Thoracic aorta (tissue), 2 donors: Measurements from ENCODE around the gene IGSF9B. TPM values are rescaled to one million over a fixed set of nuclear protein-coding genes. Genes with fewer than 3 reads are reported as not detected.

ENCODE experiments used
- ATAC-seq: fragments of 150-250 bp; one replicate; pipeline ENCODE4 v1.8.0; 2017; ENCODE audit warnings: low read depth; ENCODE audit not compliant: insufficient number of reproducible peaks, low FRiP score
- DNase-seq: peaks from one replicate; pipeline ENCODE4 v3.0.0-alpha.2; 2020; ENCODE audit warnings: low spot score
- H3K27ac ChIP-seq, 2 donors: fragments of 200-600 bp; sonication (generic); 1 replicate in 1 of 2; 2 replicates in 1 of 2; pipeline ENCODE4 v1.5.1; 2016; ENCODE audit warnings: mild to moderate bottlenecking in 2 of 2, moderate library complexity in 2 of 2
- H3K27me3 ChIP-seq: fragments of 200-600 bp; sonication (generic); replicated peaks from 2 replicates; pipeline ENCODE4 v1.6.0; 2016; ENCODE audit warnings: mild to moderate bottlenecking; ENCODE audit not compliant: insufficient read depth
- H3K36me3 ChIP-seq: fragments of 200-600 bp; sonication (generic); one replicate; pipeline ENCODE4 v1.5.1; 2016
- H3K4me1 ChIP-seq, 2 donors: fragments of 200-600 bp; sonication (generic); 1 replicate in 1 of 2; 2 replicates in 1 of 2; pipeline versions ENCODE4 v1.5.1 to v1.6.0; 2016; ENCODE audit warnings: low read depth in 2 of 2, mild to moderate bottlenecking in 1 of 2; ENCODE audit not compliant: control insufficient read depth in 1 of 2
- H3K4me3 ChIP-seq: fragments of 200-600 bp; sonication (generic); 2 replicates; pipeline ENCODE4 v1.5.1; 2016; ENCODE audit warnings: mild to moderate bottlenecking
- H3K9me3 ChIP-seq: fragments of 200-600 bp; sonication (generic); 2 replicates; pipeline ENCODE4 v1.5.1; 2016
- total RNA-seq, 2 donors: library from RNA; depleted of rRNA; stranded (reverse); fragments of >200 nt; gene quantifications; one replicate each; pipeline versions ENCODE4 v1.1.0 to v1.2.3, GENCODE V29; 2016
- TF ChIP-seq, protein P1 (sequence below): fragments of 200-600 bp; sonication (generic); IDR thresholded peaks from one replicate; pipeline ENCODE4 v1.5.1; 2019; ENCODE audit warnings: antibody characterized with exemption

Gene IGSF9B
- total RNA-seq, 2 donors from 2014 or later = 67.1 to 77.2 TPM

DNA sequence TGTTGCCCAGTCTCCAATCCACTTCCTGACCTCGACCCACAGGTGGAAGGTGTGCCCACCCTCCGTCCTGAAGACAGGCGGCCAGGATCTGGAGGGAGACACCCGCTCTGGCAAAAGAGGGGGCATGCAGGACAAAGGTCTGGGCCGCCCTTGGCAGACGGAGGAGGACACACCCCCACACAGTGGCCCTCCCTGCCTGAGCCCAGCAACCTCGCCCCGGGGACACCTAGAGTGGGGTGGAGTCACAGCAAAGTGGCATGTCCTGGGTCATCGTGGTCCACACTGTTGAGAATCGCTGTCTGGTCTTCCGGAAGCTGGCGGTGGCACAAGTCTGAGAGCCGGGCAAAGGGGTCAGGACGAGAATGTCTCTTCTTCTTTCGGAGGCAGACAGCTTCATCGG is 47.9 kb downstream of the IGSF9B start:
- Histone ChIP-seq H3K9me3 (no peaks in the 10 kb centered on the region), H3K4me3 (no peak overlapping the region), H3K27ac (no peak overlapping the region), H3K36me3 (peaks cover 79% of the 10 kb centered on the region), H3K4me1 (no peaks in the 10 kb centered on the region), H3K27me3 (no peaks in the 10 kb centered on the region)
- DNase-seq (no peak), ATAC-seq (no peak)
- TF ChIP-seq, protein P1, sequence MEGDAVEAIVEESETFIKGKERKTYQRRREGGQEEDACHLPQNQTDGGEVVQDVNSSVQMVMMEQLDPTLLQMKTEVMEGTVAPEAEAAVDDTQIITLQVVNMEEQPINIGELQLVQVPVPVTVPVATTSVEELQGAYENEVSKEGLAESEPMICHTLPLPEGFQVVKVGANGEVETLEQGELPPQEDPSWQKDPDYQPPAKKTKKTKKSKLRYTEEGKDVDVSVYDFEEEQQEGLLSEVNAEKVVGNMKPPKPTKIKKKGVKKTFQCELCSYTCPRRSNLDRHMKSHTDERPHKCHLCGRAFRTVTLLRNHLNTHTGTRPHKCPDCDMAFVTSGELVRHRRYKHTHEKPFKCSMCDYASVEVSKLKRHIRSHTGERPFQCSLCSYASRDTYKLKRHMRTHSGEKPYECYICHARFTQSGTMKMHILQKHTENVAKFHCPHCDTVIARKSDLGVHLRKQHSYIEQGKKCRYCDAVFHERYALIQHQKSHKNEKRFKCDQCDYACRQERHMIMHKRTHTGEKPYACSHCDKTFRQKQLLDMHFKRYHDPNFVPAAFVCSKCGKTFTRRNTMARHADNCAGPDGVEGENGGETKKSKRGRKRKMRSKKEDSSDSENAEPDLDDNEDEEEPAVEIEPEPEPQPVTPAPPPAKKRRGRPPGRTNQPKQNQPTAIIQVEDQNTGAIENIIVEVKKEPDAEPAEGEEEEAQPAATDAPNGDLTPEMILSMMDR = no peak

DNA sequence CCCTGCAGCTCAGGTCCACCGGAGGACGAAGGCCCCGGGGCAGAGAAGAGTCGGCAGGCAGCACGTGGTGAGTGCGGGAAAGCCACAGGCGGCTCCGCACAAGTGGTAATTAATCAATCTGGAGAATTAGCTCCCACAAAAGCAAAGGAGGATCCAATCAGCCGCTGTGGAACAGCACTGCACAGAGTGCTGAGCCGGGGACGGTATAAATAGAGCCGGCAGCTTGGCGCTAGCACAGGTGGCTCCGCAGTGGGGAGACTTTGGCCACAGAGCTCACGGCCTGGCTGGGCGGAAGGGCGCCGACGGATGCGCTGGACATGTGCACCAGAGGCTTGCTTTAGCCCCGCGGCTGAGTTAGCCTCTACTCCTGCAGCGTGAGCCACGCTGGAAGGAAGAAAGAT is 48.9 kb downstream of the IGSF9B start:
- Histone ChIP-seq H3K27me3 (no peaks in the 10 kb centered on the region), H3K27ac (no peak overlapping the region), H3K9me3 (no peaks in the 10 kb centered on the region), H3K4me1 (no peaks in the 10 kb centered on the region), H3K4me3 (no peak overlapping the region), H3K36me3 (peaks cover 69% of the 10 kb centered on the region)
- DNase-seq (no peak), ATAC-seq (no peak)
- TF ChIP-seq, protein P1 = no peak

DNA sequence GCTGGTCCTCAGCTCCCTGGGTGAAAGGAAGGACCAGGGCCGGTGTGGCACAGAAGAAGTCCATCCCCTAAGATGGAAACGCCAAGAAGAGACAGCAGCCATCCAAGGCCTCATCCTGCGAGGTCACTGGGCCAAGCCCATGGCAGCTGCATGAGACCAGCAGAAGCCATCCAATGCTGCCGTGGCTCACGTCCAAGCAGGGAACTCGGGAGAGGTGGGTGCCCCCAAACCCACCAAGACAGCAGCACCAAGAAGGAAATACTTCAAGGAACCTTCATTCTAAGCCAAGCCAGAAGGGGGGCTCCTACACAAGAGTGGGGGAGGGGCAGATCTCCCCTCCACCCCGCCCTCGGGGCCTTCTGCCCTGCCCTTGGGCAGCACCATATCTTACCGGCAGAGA is 49.6 kb downstream of the IGSF9B start:
- Histone ChIP-seq H3K36me3 (peaks cover 63% of the 10 kb centered on the region), H3K9me3 (no peaks in the 10 kb centered on the region), H3K4me3 (no peak overlapping the region), H3K27me3 (no peaks in the 10 kb centered on the region), H3K27ac (no peak overlapping the region), H3K4me1 (no peaks in the 10 kb centered on the region)
- DNase-seq (no peak), ATAC-seq (no peak)
- TF ChIP-seq, protein P1 = no peak

DNA sequence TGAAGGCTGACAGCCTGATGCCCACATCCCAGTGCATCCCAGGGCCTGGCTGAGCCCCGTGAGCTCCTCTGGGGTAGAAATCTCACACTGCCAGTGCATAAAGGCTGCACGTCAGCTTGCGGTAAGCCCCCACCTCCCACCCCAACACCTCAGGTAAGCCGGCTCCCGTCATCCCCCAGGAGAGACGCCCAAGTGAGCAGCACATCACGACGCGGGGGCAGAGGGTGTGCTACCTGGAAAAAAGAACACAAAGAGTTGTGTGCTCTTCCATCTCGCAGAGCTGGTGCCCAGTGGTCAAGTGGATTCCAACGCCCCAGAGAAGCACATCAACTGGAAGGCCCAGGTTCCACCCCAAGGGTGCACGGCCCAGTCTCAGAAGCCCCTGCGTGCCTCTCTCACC is 50.0 kb downstream of the IGSF9B start:
- no peak for ATAC-seq
- H3K36me3 ChIP-seq = peaks cover 58% of the 10 kb centered on the region
- no peak for DNase-seq

DNA sequence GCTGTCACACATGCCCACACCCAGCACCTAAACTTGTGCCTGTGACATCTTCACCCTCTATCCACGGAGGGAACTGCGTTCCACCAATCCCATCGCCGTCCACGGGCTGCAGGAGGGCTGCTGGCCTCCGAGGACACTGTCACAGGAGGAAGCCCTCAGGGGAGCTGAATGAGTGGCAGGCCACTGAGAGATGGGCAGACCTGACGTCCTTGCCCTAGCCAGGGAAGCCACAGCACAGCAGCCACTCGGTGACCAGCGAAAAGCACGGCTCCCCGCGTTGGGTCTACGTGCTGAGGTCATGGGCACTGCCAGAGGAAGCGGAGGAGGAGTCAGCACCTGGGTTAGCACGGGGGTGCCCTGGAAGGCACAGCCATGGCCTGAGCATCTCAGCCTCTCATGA is 50.5 kb downstream of the IGSF9B start:
- no peak for DNase-seq
- TF ChIP-seq, protein P1 = no peak

More for the DNA sequence above, 50.0 kb downstream of the IGSF9B start:
- TF ChIP-seq, protein P1 = no peak
- Histone ChIP-seq H3K4me3 (no peak overlapping the region), H3K9me3 (no peaks in the 10 kb centered on the region), H3K4me1 (no peaks in the 10 kb centered on the region), H3K27me3 (no peaks in the 10 kb centered on the region), H3K27ac (no peak overlapping the region)

More for the DNA sequence above, 50.5 kb downstream of the IGSF9B start:
- H3K27ac ChIP-seq = no peak overlapping the region
- H3K4me3 ChIP-seq = no peak overlapping the region
- H3K27me3 ChIP-seq = no peaks in the 10 kb centered on the region
- H3K36me3 ChIP-seq = peaks cover 54% of the 10 kb centered on the region
- H3K4me1 ChIP-seq = no peaks in the 10 kb centered on the region
- ATAC-seq = no peak
- no peaks in the 10 kb centered on the region for H3K9me3 ChIP-seq
